Pancreas (tissue), 10 donors: Measurements from ENCODE around the gene CCDC15. TPM values are rescaled to one million over a fixed set of nuclear protein-coding genes. Genes with fewer than 3 reads are reported as not detected.

Experiments used
- ATAC-seq, 4 donors: fragments of 200-7000 bp; cut with Tn5 transposase; one replicate each; pipeline versions ENCODE4 v1.8.0 to v1.9.1; 2020; ENCODE audit warnings: mild to moderate bottlenecking in 4 of 4, moderate library complexity in 4 of 4
- DNase-seq, 6 donors: peaks; one replicate each; pipeline ENCODE4 v3.0.0-alpha.2; 2020
- FAIRE-seq: peaks from 2 replicates; lab custom pipeline; 2012; peaks lifted over from hg19 to GRCh38; lab: Jason Lieb, UNC
- H3K27ac ChIP-seq, 4 donors: fragments of 200-600 bp; sonication (generic); 1 replicate in 3 of 4; 2 replicates in 1 of 4; pipeline versions ENCODE4 v1.5.0 to v1.8.0; 2020
- H3K27me3 ChIP-seq, 4 donors: fragments of 200-600 bp; one replicate each; pipeline ENCODE4 v1.8.0; 2021
- H3K36me3 ChIP-seq, 3 donors: fragments of 200-600 bp; sonication (generic) in 1 of 3; one replicate each; pipeline versions ENCODE4 v1.5.0 to v1.8.0; 2020 to 2021
- H3K4me1 ChIP-seq, 3 donors: fragments of 200-600 bp; one replicate each; pipeline ENCODE4 v1.8.0; 2021
- H3K4me3 ChIP-seq, 4 donors: fragments of 200-600 bp; sonication (generic) in 2 of 4; one replicate each; pipeline versions ENCODE4 v1.5.0 to v1.8.0; 2020 to 2021
- H3K9me3 ChIP-seq, 4 donors: fragments of 200-600 bp; one replicate each; pipeline ENCODE4 v1.8.0; 2021
- CTCF ChIP-seq, 4 donors: fragments of 200-600 bp; sonication (generic) in 3 of 4; IDR thresholded peaks; one replicate each; pipeline versions ENCODE4 v1.5.0 to v1.8.0; 2021; ENCODE audit warnings: antibody characterized with exemption in 4 of 4
- WGBS, 2 donors: extraction: QIAGEN DNeasy Blood & Tissue Kit; methylation state at CpG; one replicate each; pipeline ENCODE4 v1.1.7; 2013; 5-methylcytosine and 5-hydroxymethylcytosine counted together
- intact Hi-C, 3 donors: fragments of 100-400 bp; cut with DNase I; formaldehyde crosslinking; loops; one replicate each; pipeline versions ENCODE4 v1.11.1 to v1.14.2; 2022
- polyA plus RNA-seq, 2 donors: library from polyadenylated mRNA; stranded (reverse); fragments of 200-250 nt; gene quantifications; one replicate each; pipeline ENCODE4 v1.2.3, GENCODE V29; 2013
- total RNA-seq, 6 donors: library from RNA; stranded (reverse); fragmentation: NEBNext Ultra II Directional in 4 of 6; extraction: Animal tissue kit (Norgen Biotek cat#: 25700) in 4 of 6; gene quantifications; one replicate each; pipeline versions ENCODE4 v1.2.1 to v1.2.4, GENCODE V29; 2021 to 2023
- donor health status: healthy with polysubstance abuse.
- donor health status: DM: no; HTN: no; CAD: no; lungs with moderate emphysema.
- donor health status: DM: no; HTN: no; CAD: no.
- donor health status: control.
- donor health status: control.
- donor health status: Bipolar disorder and iron deficiency.
- donor health status: DM: yes; HTN: yes; CAD: no.
- donor health status: DM: no; HTN: no; CAD: no.
- donor health status: DM: no; HTN: no; CAD: no.
- donor health status: DM: yes; HTN: yes; CAD: no.

The CCDC15 gene
- total and polyA plus RNA-seq, 8 donors, result 0.23 to 1.4 (median 0.73) TPM

- no peak overlapping the region for H3K4me3 ChIP-seq
- H3K36me3 ChIP-seq, result no peaks in the 10 kb centered on the region
- ATAC-seq (no peak), FAIRE-seq (no peak), DNase-seq (no peak)
- H3K27me3 ChIP-seq, result no peaks in the 10 kb centered on the region
- no peak overlapping the region for H3K27ac ChIP-seq
- TF ChIP-seq CTCF (IDR thresholded peaks at IDR 0.05), result no peak
- intact Hi-C loops, result no loop called here
- 95 to 100% methylated on average over 1 of the region's 1 CpG for WGBS, 2 donors
- no peaks in the 10 kb centered on the region for H3K4me1 ChIP-seq
- no peaks in the 10 kb centered on the region for H3K9me3 ChIP-seq
Observed at GRCh38 chr11:124941703-124942102, 12.3 kb upstream of the CCDC15 start.

DNA sequence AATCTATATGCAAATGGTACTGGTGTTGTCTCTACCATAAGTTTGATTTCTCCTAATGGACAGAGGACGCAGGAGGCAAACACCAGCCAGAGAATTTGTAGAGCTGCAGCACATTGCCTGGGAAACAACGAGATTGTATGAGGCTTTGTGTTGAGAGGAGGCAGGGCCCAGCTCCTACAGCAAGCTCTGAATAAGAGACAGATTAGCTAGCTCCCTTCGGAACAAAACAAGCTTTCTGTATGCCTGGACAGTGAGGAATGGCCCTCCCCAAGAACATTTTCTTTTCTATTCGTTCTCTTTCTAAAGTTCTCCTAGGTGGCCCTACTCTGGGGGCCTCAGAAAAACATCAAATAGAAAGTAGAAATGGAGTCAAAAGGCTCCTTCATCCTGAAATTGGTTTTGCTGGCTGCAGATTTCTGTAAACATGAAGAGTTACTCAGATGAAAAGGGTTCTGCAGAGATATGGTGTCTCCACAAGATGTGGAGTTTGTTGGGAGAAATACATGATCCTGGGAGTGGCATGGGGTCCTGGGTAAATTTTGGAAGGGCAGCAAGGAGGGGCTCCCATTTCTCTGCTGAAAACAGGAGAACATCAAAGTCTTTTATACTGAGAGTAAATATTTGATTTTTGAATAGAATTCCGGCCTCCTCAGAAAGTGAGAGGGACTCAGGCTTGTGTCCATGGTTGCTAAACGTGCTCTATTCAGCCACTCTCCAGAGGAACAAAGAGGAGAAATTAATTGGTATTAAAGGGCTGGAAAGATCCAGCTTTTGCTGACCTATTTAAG is 11.3 kb upstream of the CCDC15 start:
- H3K27me3 ChIP-seq, result no peaks in the 10 kb centered on the region
- H3K4me3 ChIP-seq, result no peak overlapping the region
- intact Hi-C loops, result no loop called here
- no peak overlapping the region for H3K27ac ChIP-seq
- ATAC-seq (no peak), DNase-seq (no peak), FAIRE-seq (no peak)
- 42% methylated on average over 6 of the region's 6 CpGs for WGBS, 2 donors
- no peaks in the 10 kb centered on the region for H3K36me3 ChIP-seq
- no peak for TF ChIP-seq CTCF (IDR thresholded peaks at IDR 0.05)
- H3K9me3 ChIP-seq, result no peaks in the 10 kb centered on the region
- no peaks in the 10 kb centered on the region for H3K4me1 ChIP-seq

DNA sequence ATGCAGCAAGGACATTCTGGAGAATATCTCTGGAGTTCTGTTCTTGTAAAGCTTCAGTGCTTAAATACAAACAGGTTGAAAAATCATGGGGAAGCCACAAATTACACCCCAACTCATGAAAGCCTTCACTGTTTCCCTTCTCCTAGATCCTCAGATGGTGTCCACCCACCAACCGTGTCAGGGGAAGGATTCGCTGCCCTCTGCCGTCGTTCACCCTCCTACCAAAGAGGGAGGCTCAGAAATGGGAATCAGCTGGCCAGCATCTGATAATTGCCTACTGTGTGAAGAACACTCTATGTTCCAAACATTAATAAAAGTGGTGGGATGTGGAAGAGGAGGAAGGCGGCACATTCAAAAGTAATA is 10.8 kb upstream of the CCDC15 start:
- ATAC-seq (no peak), DNase-seq (no peak), FAIRE-seq (no peak)
- H3K27ac ChIP-seq, result no peak overlapping the region
- H3K27me3 ChIP-seq, result no peaks in the 10 kb centered on the region
- no peaks in the 10 kb centered on the region for H3K4me1 ChIP-seq
- no peaks in the 10 kb centered on the region for H3K36me3 ChIP-seq
- WGBS, 2 donors, result 65 to 66% methylated on average over 5 of the region's 5 CpGs
- no peak overlapping the region for H3K4me3 ChIP-seq
- intact Hi-C loops, result no loop called here
- no peak for TF ChIP-seq CTCF (IDR thresholded peaks at IDR 0.05)
- H3K9me3 ChIP-seq, result no peaks in the 10 kb centered on the region

GRCh38 chr11:124943741-124944140 is 10.3 kb upstream of the CCDC15 start:
- DNase-seq (no peak), FAIRE-seq (no peak), ATAC-seq (no peak)
- no peak overlapping the region for H3K27ac ChIP-seq
- TF ChIP-seq CTCF (IDR thresholded peaks at IDR 0.05), result no peak
- intact Hi-C loops, result no loop called here
- no peaks in the 10 kb centered on the region for H3K4me1 ChIP-seq
- WGBS, 2 donors, result 48 to 72% methylated on average over 1 of the region's 1 CpG
- H3K27me3 ChIP-seq, result no peaks in the 10 kb centered on the region
- no peaks in the 10 kb centered on the region for H3K36me3 ChIP-seq
- H3K9me3 ChIP-seq, result no peaks in the 10 kb centered on the region
- no peak overlapping the region for H3K4me3 ChIP-seq

- no peak for TF ChIP-seq CTCF (IDR thresholded peaks at IDR 0.05)
- H3K27ac ChIP-seq, result no peak overlapping the region
- H3K4me3 ChIP-seq, result no peak overlapping the region
- H3K36me3 ChIP-seq, result no peaks in the 10 kb centered on the region
- no peak for ATAC-seq
- WGBS, 2 donors, result 66 to 76% methylated on average over 3 of the region's 3 CpGs
- H3K4me1 ChIP-seq, result no peaks in the 10 kb centered on the region
- DNase-seq, result no peak
- H3K9me3 ChIP-seq, result no peaks in the 10 kb centered on the region
- no peak for FAIRE-seq
- intact Hi-C loops, result no loop called here
- no peaks in the 10 kb centered on the region for H3K27me3 ChIP-seq
Observed at GRCh38 chr11:124944565-124944964, 9.4 kb upstream of the CCDC15 start.
